Measurements from ENCODE around the gene CYP17A1.
"Not testable (repeated sequence)": the region's sequence is repeated elsewhere in the genome, so short reads cannot be mapped to it uniquely, and the experiment has no call there.

CYP17A1 gene

DNA sequence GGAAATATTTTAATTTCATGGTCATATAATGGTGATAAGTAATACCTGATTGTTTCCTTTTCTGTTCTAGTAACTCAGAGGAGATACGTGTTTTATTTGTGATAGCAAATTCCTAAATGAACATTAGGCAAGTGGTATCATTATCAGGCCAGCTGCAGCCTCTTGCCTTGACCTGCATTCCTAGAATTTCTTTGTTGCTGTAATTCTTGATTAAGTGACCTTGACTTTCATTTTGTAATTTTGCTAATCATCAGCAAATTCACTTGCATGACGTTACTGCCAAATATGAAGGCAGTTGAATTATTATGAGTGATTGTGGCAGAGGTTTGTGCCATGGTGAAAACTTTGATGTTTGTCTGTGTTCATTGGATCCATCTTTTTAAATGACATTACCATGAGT, 26.4 kb upstream of the CYP17A1 start:
- WGBS, 2 experiments, result 93 to 95% methylated on average over 2 of the region's 2 CpGs
- H3K9me3 ChIP-seq (ENCODE audit: control insufficient read depth, low read length), result no peaks in the 10 kb centered on the region
- no peaks in the 10 kb centered on the region for H3K27me3 ChIP-seq (ENCODE audit: control insufficient read depth, insufficient read depth, low read length, poor library complexity, severe bottlenecking)
- no peak overlapping the region for H3K27ac ChIP-seq (ENCODE audit: insufficient read depth, low read depth, low read length, poor library complexity, severe bottlenecking)
- no peak overlapping the region for H3K4me3 ChIP-seq (ENCODE audit: insufficient read depth, low read depth, low read length)
- no peaks in the 10 kb centered on the region for H3K36me3 ChIP-seq (ENCODE audit: control insufficient read depth, insufficient read depth, low read length)
- no peaks in the 10 kb centered on the region for H3K4me1 ChIP-seq (ENCODE audit: control insufficient read depth, insufficient read depth, low read length)

DNA sequence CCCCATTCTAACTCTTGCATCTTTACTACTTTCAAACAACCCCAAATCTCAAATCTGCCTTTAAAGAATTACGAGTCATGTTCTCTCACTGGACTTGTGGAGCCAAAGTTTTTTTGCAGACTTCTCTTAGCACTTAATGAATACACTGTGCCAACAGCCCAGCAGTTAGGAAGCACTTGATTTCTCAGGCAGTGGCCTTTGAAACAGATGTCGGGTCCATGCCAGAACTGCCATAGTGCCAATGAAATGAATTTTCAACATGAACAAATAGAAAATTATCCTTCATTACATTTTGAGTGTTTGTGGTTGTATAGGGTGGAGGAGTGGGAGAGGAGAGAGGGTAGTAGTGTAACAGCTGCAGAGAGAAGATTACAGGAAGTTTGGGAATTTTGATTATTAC, 22.7 kb upstream of the CYP17A1 start:
- no peak overlapping the region for H3K27ac ChIP-seq (ENCODE audit: insufficient read depth, low read depth, low read length, poor library complexity, severe bottlenecking)
- H3K27me3 ChIP-seq (ENCODE audit: control insufficient read depth, insufficient read depth, low read length, poor library complexity, severe bottlenecking), result no peaks in the 10 kb centered on the region
- H3K9me3 ChIP-seq (ENCODE audit: control insufficient read depth, low read length), result no peaks in the 10 kb centered on the region
- no peaks in the 10 kb centered on the region for H3K4me1 ChIP-seq (ENCODE audit: control insufficient read depth, insufficient read depth, low read length)
- H3K4me3 ChIP-seq (ENCODE audit: insufficient read depth, low read depth, low read length), result no peak overlapping the region
- 87 to 96% methylated on average over 2 of the region's 2 CpGs for WGBS, 2 experiments
- H3K36me3 ChIP-seq (ENCODE audit: control insufficient read depth, insufficient read depth, low read length), result no peaks in the 10 kb centered on the region

DNA sequence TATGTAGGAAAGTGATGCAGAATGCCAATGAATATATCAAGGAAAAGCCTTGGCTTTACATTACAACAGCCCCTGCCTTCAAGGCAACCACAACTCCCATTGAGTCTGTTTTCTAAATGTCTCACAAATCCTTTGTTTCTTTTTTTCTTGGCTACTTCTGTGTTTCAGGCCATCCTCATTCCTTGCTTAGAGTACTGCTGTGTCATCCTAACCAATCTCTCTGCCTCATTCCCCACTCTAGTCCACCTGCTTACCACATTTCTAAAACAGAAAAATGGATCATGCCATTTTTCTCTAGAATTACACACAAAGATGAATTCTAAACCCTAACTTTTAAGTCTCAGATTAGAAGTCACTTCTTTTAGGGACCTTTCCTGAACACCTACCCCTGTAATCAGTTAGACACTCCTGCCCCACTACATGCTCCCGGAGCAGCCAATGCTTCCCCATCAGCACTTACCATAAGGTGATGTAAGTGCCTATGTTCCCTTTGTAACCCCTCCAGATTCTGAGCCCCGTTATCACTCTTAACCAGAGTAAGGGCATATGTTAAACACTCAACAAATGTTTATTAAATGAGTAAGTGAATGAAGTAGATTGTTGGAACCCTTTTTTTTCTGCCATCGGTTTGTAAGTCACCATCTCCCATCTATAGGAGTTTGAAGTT, 19.7 kb upstream of the CYP17A1 start:
- Histone ChIP-seq H3K27me3 (ENCODE audit: control insufficient read depth, insufficient read depth, low read length, poor library complexity, severe bottlenecking) (no peaks in the 10 kb centered on the region), H3K36me3 (ENCODE audit: control insufficient read depth, insufficient read depth, low read length) (no peaks in the 10 kb centered on the region), H3K27ac (ENCODE audit: insufficient read depth, low read depth, low read length, poor library complexity, severe bottlenecking) (no peak overlapping the region), H3K4me1 (ENCODE audit: control insufficient read depth, insufficient read depth, low read length) (no peaks in the 10 kb centered on the region), H3K9me3 (ENCODE audit: control insufficient read depth, low read length) (no peaks in the 10 kb centered on the region), H3K4me3 (ENCODE audit: insufficient read depth, low read depth, low read length) (no peak overlapping the region)
- WGBS, 2 experiments, result 79 to 92% methylated on average over 1 to 3 of the region's 3 CpGs

DNA sequence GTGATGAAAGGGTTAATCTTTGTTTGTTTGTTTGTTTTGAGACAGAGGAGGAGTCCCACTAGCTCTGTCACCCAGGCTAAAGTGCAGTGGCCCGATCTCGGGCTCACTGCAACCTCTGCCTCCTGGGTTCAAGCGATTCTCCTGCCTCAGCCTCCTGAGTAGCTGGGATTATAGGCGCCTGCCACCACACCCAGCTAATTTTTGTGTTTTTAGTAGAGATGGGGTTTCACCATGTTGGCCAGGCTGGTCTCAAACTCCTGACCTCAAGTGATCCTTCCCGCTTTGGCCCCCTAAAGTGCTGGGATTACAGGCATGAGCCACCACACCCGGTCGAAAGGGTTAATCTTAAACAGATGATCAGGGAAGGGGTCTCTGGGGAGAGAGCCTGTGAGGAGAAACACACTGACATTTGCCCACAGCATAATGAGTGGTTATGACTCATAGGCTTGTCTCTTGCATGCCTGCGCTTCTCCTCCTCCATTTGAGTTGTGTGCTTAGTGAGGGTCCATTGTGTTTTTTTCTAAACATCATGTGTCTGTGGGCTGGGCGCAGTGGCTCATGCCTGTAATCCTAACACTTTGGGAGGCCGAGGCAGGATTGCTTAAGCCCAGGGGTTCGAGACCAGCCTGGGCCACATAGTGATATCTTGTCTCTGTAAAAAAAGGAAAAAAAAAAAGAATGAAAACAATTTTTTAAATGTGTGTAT, 18.7 kb upstream of the CYP17A1 start:
- not testable (repeated sequence) for H3K9me3 ChIP-seq (ENCODE audit: control insufficient read depth, low read length); H3K4me3 ChIP-seq (ENCODE audit: insufficient read depth, low read depth, low read length); H3K27ac ChIP-seq (ENCODE audit: insufficient read depth, low read depth, low read length, poor library complexity, severe bottlenecking); H3K4me1 ChIP-seq (ENCODE audit: control insufficient read depth, insufficient read depth, low read length); H3K36me3 ChIP-seq (ENCODE audit: control insufficient read depth, insufficient read depth, low read length); H3K27me3 ChIP-seq (ENCODE audit: control insufficient read depth, insufficient read depth, low read length, poor library complexity, severe bottlenecking)
- 67 to 69% methylated on average over 11 of the region's 11 CpGs for WGBS, 2 experiments

DNA sequence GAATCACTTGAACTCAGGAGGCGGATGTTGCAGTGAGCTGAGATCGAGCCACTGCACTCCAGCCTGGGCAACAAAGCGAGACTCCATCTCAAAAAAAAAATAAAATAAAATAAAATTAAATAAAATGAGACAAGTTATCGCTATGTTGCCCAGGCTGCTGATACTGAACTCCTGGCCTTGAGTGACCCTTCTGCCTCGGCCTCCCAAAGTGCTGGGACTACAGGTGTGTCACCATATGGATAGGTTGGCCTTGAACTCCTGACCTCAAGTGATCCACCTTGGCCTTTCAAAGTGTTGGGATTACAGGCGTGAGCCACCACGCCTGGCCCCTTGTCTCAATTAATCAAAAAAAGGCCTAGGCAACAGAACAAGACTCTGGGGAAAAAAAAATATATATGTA, 16.0 kb upstream of the CYP17A1 start:
- H3K4me1 ChIP-seq (ENCODE audit: control insufficient read depth, insufficient read depth, low read length); H3K4me3 ChIP-seq (ENCODE audit: insufficient read depth, low read depth, low read length); H3K36me3 ChIP-seq (ENCODE audit: control insufficient read depth, insufficient read depth, low read length); H3K27me3 ChIP-seq (ENCODE audit: control insufficient read depth, insufficient read depth, low read length, poor library complexity, severe bottlenecking); H3K27ac ChIP-seq (ENCODE audit: insufficient read depth, low read depth, low read length, poor library complexity, severe bottlenecking); H3K9me3 ChIP-seq (ENCODE audit: control insufficient read depth, low read length): not testable (repeated sequence)
- WGBS, 2 experiments, result 92 to 97% methylated on average over 5 to 7 of the region's 7 CpGs

DNA sequence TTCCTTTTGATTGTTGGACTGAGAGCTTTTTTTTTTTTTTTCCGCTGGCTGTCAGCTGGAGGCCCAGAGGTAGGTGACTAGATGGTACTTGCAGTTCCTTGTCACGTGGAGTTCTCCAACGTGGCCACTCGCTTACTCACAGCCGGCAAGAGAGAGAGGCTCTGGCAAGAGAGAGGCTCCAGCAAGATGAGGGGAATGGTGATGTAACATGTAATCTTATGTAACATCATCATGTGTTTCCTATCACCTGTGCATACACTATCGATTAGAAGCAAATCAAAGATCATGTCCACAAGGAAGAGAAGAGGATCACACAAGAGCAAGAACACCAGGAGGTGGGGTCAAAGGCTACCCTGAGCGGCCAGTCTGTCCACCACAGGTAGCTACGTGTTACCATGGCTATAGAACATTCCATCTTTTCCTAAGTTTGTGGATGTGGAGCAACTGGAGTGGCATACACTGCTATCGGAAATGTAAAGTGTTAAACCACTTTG, 12.9 kb upstream of the CYP17A1 start:
- H3K4me1 ChIP-seq (ENCODE audit: control insufficient read depth, insufficient read depth, low read length), result no peaks in the 10 kb centered on the region
- no peaks in the 10 kb centered on the region for H3K27me3 ChIP-seq (ENCODE audit: control insufficient read depth, insufficient read depth, low read length, poor library complexity, severe bottlenecking)
- H3K9me3 ChIP-seq (ENCODE audit: control insufficient read depth, low read length), result no peaks in the 10 kb centered on the region
- H3K4me3 ChIP-seq (ENCODE audit: insufficient read depth, low read depth, low read length), result no peak overlapping the region
- H3K27ac ChIP-seq (ENCODE audit: insufficient read depth, low read depth, low read length, poor library complexity, severe bottlenecking), result no peak overlapping the region
- 92% methylated on average over 9 of the region's 9 CpGs for WGBS, 2 experiments
- no peaks in the 10 kb centered on the region for H3K36me3 ChIP-seq (ENCODE audit: control insufficient read depth, insufficient read depth, low read length)

DNA sequence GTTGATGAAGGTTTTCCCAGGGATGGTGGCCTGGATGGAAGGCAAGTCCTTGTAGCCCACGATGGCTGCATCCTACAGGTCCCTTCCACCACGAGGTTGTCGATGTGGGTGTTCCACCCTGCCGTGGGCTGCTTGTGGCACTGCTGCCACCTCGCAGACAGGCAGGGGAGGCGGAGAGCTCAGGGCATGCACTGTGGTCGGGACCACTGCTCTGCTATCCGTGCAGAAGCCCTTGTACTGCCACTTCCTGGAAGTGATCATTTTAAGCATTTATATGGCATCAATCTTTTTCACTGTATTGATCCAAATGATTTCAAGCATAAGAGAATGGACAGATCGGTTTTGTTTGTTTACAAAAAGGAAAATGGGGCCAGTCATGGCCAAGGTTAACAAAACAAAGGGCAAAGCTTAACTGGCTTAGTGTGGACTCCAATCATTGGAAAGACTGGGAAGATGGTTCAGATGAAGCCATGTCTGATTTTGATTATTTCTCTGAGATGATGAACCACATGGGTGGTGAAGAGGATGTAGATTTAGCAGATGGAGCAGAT, 8.2 kb upstream of the CYP17A1 start:
- Histone ChIP-seq H3K27ac (ENCODE audit: insufficient read depth, low read depth, low read length, poor library complexity, severe bottlenecking) (no peak overlapping the region), H3K4me1 (ENCODE audit: control insufficient read depth, insufficient read depth, low read length) (no peaks in the 10 kb centered on the region), H3K36me3 (ENCODE audit: control insufficient read depth, insufficient read depth, low read length) (no peaks in the 10 kb centered on the region), H3K27me3 (ENCODE audit: control insufficient read depth, insufficient read depth, low read length, poor library complexity, severe bottlenecking) (no peaks in the 10 kb centered on the region), H3K4me3 (ENCODE audit: insufficient read depth, low read depth, low read length) (no peak overlapping the region), H3K9me3 (ENCODE audit: control insufficient read depth, low read length) (no peaks in the 10 kb centered on the region)
- WGBS, 2 experiments, result 90 to 92% methylated on average over 9 of the region's 9 CpGs

DNA sequence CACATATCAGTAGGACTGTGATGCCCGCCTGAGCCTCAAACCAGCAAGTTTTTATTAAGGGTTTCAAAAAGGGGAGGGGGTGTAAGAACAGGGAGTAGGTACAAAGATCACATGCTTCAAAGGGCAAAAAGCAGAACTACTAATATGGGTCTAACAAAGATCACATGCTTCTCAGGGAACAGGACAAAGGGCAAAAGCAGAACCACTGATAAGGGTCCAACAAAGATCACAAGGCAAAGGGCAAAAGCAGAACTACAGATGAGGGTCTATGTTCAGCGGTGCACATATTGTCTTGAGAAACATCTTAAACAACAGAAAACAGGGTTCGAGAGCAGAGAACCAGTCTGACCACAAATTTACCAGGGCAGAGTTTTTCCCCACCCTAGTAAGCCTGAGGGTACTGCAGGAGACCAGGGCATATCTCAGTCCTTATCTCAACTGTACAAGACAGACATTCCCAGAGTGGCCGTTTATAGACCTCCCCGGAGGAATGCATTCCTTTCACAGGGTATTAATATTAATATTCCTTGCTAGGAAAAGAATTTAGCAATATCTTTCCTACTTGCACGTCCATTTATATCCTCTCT, 7.1 kb upstream of the CYP17A1 start:
- not testable (repeated sequence) for H3K27ac ChIP-seq (ENCODE audit: insufficient read depth, low read depth, low read length, poor library complexity, severe bottlenecking); H3K9me3 ChIP-seq (ENCODE audit: control insufficient read depth, low read length); H3K27me3 ChIP-seq (ENCODE audit: control insufficient read depth, insufficient read depth, low read length, poor library complexity, severe bottlenecking); H3K4me1 ChIP-seq (ENCODE audit: control insufficient read depth, insufficient read depth, low read length); H3K36me3 ChIP-seq (ENCODE audit: control insufficient read depth, insufficient read depth, low read length); H3K4me3 ChIP-seq (ENCODE audit: insufficient read depth, low read depth, low read length)
- WGBS, 2 experiments, result 95 to 97% methylated on average over 5 to 6 of the region's 6 CpGs

DNA sequence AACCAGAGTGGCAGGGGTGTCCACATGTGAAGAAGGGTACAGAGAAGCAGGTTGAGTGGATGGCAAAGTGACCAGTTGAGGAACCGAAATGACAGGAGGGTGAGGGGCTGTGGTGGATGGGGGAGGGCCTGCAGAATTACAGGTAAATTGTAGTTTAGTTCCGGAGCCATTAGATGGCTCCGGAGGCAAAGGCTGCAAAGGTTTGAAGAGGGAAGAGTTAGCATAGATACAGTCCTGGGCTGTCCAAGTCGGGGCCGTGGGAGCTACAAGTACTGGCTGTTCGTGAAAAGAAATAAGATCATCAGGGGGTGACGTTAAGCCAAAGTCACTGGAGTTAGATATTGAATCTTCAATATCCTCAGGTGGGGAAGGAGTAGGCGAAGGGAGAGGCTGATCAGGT, 5.9 kb upstream of the CYP17A1 start:
- not testable (repeated sequence) for H3K27me3 ChIP-seq (ENCODE audit: control insufficient read depth, insufficient read depth, low read length, poor library complexity, severe bottlenecking)
- 67 to 69% methylated on average over 8 of the region's 8 CpGs for WGBS, 2 experiments

DNA sequence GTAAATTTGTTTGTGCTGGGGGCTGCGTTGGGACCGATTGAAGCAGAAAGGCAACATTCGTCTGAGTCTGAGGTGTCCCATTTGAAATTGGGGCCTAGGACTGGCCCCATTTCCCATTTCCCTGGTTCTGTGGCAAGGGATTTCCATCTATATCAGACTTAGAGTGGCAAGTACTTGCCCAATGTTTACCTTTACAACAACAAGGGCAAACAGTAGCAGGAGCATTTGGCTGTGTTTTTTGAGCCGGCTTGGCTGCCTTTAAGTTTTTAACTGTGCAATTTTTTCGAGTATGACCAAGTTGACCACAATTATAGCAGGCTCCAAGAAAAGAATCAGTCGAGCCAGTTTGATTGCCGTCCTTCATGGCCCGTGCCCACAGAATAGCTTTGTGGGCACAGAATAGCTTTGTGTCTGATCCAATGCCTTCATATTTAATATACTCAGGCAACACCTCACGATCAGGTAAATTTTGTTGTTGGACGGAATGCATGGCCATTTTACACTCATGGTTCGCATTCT, 4.7 kb upstream of the CYP17A1 start:
- H3K36me3 ChIP-seq (ENCODE audit: control insufficient read depth, insufficient read depth, low read length), result no peaks in the 10 kb centered on the region
- H3K27me3 ChIP-seq (ENCODE audit: control insufficient read depth, insufficient read depth, low read length, poor library complexity, severe bottlenecking), result no peaks in the 10 kb centered on the region
- WGBS, 2 experiments, result 92% methylated on average over 11 of the region's 11 CpGs
- H3K9me3 ChIP-seq (ENCODE audit: control insufficient read depth, low read length), result no peaks in the 10 kb centered on the region
- H3K4me3 ChIP-seq (ENCODE audit: insufficient read depth, low read depth, low read length), result no peak overlapping the region
- H3K4me1 ChIP-seq (ENCODE audit: control insufficient read depth, insufficient read depth, low read length), result no peaks in the 10 kb centered on the region
- H3K27ac ChIP-seq (ENCODE audit: insufficient read depth, low read depth, low read length, poor library complexity, severe bottlenecking), result no peak overlapping the region

More for the DNA sequence above, 5.9 kb upstream of the CYP17A1 start:
- not testable (repeated sequence) for H3K9me3 ChIP-seq (ENCODE audit: control insufficient read depth, low read length); H3K27ac ChIP-seq (ENCODE audit: insufficient read depth, low read depth, low read length, poor library complexity, severe bottlenecking); H3K36me3 ChIP-seq (ENCODE audit: control insufficient read depth, insufficient read depth, low read length); H3K4me1 ChIP-seq (ENCODE audit: control insufficient read depth, insufficient read depth, low read length); H3K4me3 ChIP-seq (ENCODE audit: insufficient read depth, low read depth, low read length)
